ENCODE results near the gene UBE2Q1. TPM values are rescaled to one million over a fixed set of nuclear protein-coding genes. Genes with fewer than 3 reads are reported as not detected.

The UBE2Q1 gene
- total RNA-seq, 6 experiments from 2014 or later, result 23.6 to 48.6 (median 33.1) TPM

DNA sequence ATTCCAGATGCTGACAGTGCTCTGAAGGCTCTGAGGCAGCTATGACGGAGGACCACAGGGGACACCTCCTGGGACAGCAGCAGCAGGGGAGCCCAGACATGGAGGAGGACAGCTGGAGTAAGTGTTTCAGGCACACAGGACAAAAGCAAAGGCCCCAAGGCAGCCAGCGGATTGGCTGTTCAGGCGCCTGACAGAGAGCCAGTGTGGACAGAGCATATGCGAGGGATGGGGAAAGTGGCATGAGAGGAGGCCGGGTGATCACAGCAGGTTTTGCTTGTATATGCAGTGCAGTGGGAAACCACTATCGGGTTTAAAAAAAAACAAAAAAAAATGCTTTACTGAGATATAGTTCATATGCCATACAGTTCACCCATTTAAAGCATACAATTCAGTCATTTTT is 28.2 kb upstream of the UBE2Q1 start:
- H3K36me3 ChIP-seq, result peaks cover 45 to 100% (median 75%) of the 10 kb centered on the region in 4 donors
- TF ChIP-seq, protein P1, sequence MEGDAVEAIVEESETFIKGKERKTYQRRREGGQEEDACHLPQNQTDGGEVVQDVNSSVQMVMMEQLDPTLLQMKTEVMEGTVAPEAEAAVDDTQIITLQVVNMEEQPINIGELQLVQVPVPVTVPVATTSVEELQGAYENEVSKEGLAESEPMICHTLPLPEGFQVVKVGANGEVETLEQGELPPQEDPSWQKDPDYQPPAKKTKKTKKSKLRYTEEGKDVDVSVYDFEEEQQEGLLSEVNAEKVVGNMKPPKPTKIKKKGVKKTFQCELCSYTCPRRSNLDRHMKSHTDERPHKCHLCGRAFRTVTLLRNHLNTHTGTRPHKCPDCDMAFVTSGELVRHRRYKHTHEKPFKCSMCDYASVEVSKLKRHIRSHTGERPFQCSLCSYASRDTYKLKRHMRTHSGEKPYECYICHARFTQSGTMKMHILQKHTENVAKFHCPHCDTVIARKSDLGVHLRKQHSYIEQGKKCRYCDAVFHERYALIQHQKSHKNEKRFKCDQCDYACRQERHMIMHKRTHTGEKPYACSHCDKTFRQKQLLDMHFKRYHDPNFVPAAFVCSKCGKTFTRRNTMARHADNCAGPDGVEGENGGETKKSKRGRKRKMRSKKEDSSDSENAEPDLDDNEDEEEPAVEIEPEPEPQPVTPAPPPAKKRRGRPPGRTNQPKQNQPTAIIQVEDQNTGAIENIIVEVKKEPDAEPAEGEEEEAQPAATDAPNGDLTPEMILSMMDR (IDR thresholded peaks at IDR 0.05), result no peak
- TF ChIP-seq POLR2A (IDR thresholded peaks at IDR 0.05), result no peak
- H3K4me1 ChIP-seq, result no peaks in the 10 kb centered on the region
- intact Hi-C loops (cut with DNase I), result no loop called here
- no peaks in the 10 kb centered on the region for H3K9me3 ChIP-seq
- H3K27me3 ChIP-seq, result no peaks in the 10 kb centered on the region
- WGBS (ENCODE audit: insufficient coverage, low coverage, low lambda C conversion rate, missing lambda C conversion rate), result 88% methylated on average over 6 of the region's 6 CpGs
- ATAC-seq (no peak), DNase-seq (no peak)
- H3K4me3 ChIP-seq, result no peak overlapping the region
- H3K27ac ChIP-seq, result no peak overlapping the region

DNA sequence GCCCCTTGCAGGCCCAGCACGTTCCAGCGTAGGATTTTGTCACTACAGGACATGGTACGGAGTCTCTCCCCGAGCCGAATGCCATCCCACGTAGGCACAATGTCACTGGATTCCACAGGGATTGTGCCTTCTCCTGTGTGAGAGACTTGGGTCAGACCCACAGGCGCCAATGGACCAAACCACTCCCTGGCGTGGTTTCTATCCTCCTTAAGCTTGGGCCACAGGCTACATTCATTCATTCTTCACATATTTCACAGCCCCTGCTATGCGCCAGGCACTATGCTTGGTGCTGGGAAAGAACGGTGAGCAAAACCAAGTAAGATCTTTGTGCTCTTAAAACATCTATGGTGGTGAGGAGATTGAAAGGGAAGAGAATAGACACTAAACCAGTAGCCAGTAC is 27.8 kb upstream of the UBE2Q1 start:
- intact Hi-C loops (cut with DNase I), result no loop called here
- H3K36me3 ChIP-seq, result peaks cover 45 to 98% (median 75%) of the 10 kb centered on the region in 4 donors
- no peak for DNase-seq
- no peaks in the 10 kb centered on the region for H3K27me3 ChIP-seq
- no peak overlapping the region for H3K4me3 ChIP-seq
- no peaks in the 10 kb centered on the region for H3K4me1 ChIP-seq
- no peak for TF ChIP-seq POLR2A (IDR thresholded peaks at IDR 0.05)
- TF ChIP-seq, protein P1 (IDR thresholded peaks at IDR 0.05), result no peak
- H3K27ac ChIP-seq, result no peak overlapping the region
- H3K9me3 ChIP-seq, result no peaks in the 10 kb centered on the region
- 84% methylated on average over 3 of the region's 10 CpGs for WGBS (ENCODE audit: insufficient coverage, low coverage, low lambda C conversion rate, missing lambda C conversion rate)
- no peak for ATAC-seq

DNA sequence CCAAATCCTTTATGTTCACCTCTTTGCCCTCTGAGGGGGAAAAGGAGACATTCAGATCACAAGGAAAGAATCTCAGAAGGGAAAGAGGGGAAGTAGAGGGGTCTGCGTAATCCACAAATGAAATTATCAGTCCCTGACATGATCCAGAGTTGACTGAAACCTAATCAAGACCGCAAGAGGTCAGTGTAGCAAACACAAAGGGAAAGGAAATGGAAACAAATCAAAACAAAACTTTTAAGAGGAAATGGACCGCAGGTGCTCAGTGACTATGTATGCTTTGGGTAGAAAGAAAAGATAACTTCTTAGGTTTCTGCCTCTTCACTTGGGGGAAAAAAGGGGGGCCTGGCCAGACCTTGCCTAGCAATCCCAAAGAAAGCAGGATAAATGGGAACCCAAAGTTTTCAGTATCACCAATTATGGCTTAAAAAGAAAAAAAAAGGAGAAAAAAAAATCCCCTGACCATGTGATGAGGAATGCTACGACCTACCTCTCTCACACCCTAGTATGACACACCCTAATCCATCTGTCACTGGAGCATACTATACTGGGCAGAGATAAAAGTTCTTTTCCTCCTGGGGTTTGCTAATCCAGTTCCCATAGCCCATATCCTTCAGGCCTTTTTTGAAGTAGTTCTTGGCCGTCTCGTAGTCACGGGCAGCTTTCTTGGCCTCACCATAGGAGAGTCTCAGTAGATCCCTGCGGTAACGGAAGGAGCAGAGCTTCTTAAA is 26.0 kb upstream of the UBE2Q1 start:
- no peak overlapping the region for H3K27ac ChIP-seq
- WGBS (ENCODE audit: insufficient coverage, low coverage, low lambda C conversion rate, missing lambda C conversion rate), result 71% methylated on average over 9 of the region's 9 CpGs

DNA sequence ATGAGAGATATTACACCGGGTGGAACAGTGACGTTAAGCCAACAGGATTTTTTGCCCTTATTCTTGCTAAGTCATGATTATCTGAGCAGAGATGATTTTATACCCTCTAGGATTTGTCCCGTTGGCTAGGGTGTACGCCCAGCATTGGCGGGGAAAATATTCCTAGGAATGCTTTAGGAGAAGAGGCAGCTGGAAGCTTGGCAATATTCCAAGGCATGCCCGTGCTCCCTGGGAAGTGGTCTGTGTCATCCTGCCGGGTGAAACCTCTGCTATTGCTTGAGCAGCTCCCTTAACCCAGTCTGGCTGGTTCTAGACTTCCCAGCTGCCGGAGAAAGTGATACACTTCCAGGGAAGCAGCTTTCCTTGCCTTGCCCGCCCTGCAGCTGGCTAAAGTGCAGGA is 25.3 kb upstream of the UBE2Q1 start:
- TF ChIP-seq POLR2A (IDR thresholded peaks at IDR 0.05), result no peak
- TF ChIP-seq, protein P1 (IDR thresholded peaks at IDR 0.05), result no peak

More for the DNA sequence above, 26.0 kb upstream of the UBE2Q1 start:
- DNase-seq (no peak), ATAC-seq (no peak)
- intact Hi-C loops (cut with DNase I), result no loop called here
- no peak overlapping the region for H3K4me3 ChIP-seq
- TF ChIP-seq POLR2A (IDR thresholded peaks at IDR 0.05), result no peak
- TF ChIP-seq, protein P1 (IDR thresholded peaks at IDR 0.05), result no peak
- H3K9me3 ChIP-seq, result no peaks in the 10 kb centered on the region
- H3K27me3 ChIP-seq, result no peaks in the 10 kb centered on the region
- no peaks in the 10 kb centered on the region for H3K4me1 ChIP-seq
- peaks cover 48 to 98% (median 73%) of the 10 kb centered on the region in 4 donors for H3K36me3 ChIP-seq

More for the DNA sequence above, 25.3 kb upstream of the UBE2Q1 start:
- no peak overlapping the region for H3K27ac ChIP-seq
- H3K4me1 ChIP-seq, result no peaks in the 10 kb centered on the region
- intact Hi-C loops (cut with DNase I), result no loop called here
- 52% methylated on average over 7 of the region's 9 CpGs for WGBS (ENCODE audit: insufficient coverage, low coverage, low lambda C conversion rate, missing lambda C conversion rate)
- DNase-seq (no peak), ATAC-seq (no peak)
- no peaks in the 10 kb centered on the region for H3K9me3 ChIP-seq
- H3K36me3 ChIP-seq, result peaks cover 42 to 96% (median 67%) of the 10 kb centered on the region in 4 donors
- H3K4me3 ChIP-seq, result no peak overlapping the region
- H3K27me3 ChIP-seq, result no peaks in the 10 kb centered on the region
